RPMI8226 (cell line): ENCODE data around the gene SNAP29.
"Not testable (repeated sequence)": the region's sequence is repeated elsewhere in the genome, so short reads cannot be mapped to it uniquely, and the experiment has no call there.

Experiments
- DNase-seq: peaks from one replicate; pipeline ENCODE4 v3.0.0-alpha.2; 2015

SNAP29 gene

DNA sequence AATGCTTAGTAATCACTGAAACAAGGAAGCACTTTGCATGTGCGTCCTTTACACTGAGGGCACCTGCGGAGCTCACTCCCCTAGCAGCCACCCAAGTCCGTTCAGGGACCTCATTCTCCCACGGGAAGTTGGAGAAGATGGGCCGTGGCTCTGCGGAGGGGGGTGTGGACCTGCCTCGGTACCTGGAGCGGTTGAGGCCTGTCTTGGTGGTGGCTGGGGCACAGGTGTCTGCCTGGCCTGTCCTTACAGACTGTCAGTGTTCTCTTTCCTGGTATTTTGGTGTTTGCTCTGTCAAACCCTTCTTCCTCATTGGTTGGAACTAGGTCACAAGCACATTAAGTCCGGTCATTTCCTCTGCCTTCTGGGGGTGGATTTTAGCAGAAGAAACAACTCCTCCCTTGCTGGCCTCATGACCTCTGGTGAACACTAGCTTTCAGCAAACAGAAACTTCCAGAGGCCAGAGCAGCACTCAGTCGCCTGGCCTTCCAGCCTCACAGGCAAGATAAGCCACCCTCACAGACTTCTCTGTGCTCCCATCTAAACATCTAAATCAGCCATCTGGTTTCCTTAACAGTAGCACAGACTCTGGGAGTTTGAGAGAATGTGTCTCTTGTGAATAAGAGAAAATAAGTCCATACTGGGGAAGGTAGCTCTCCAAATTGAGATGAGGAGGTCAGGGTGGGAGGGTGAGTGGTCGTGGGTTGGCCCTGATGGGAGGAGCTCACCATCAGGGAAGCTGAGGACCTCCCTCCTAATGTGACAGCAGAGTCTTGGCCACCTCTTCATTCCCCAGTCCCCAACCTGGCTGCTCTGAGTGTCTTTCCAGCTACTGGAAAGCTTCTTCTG, 8.6 kb downstream of the SNAP29 start:
- DNase-seq: no peak

DNA sequence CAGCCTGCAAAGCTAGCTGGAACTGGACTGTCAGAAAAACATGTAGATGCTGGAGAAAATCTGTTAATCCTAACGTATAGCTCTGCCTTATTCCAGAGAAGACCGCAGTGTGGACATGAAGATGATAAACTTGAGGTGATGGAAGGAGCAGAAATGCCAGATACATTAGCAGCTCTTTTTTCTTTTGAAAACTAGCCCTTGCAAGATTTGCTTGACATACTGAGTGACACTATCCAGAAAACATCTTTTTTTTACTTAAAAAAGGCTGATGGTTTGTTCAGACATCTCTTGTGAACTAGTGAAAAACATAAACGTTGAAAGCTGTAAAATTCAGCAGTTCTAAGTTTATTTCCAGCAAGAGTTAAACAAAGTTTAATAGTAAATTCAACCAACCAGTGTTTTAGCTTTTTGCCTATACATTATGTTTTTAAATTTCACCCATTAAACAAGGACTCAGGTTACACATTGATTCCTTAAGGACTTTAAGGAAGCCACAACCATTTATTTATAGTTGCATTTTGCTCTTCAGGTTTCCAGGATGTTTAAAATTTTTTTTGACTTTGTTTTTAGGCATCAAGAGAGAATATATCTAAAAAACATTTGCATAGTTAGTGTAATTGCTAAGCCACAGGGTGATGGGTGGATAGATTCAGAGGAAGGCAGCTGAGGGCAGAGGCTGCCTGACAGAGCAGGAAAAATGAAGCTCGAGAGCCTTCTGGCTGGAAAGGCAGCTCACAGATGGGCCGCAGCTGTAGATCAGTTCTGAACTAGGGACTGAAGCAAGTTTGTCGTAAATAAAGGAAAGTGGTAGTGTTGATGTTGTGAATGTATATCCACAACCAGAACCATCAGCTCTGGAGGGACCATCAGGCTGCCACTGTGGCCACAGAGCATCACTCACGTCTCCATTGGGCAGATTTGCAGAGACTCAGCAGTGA, 9.5 kb downstream of the SNAP29 start:
- DNase-seq: no peak

DNA sequence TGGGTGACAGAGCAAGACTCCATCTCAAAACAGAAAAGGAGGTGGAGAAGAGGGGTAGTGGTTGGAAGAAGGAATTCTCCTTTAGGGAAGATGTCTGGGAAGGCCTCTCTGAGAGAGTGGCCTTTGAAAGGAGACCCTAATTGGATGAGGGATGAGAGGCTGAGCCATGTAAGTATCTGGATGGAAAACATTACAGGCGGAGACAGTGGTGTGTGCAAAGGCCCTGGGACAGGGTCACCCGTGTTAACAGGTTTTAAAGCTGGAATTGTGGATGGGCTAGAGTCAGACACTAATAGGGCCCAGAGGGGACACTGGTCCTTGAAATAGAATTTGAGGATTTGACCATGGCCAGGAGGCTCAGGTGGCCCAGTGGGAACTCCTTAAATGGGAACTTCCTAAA, 10.4 kb downstream of the SNAP29 start:
- DNase-seq: no peak

DNA sequence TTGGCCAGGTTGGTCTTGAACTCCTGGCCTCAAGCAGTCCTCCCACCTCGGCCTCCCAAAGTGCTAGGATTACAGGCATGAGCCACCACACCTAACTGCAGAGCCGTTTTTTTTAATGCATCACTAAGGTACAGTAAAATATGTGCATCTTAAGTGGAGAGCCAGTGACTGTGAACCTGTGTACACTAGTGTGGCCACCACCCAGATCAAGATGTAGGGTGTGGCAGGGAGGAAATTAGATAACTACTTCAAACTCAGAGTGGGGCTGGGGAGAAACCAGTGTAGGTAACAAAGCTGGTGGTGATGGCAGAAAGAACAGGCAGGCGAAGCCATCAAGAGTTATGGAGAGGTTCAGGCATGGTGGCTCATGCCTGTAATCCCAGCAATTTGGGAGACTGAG, 14.4 kb downstream of the SNAP29 start:
- no peak for DNase-seq

DNA sequence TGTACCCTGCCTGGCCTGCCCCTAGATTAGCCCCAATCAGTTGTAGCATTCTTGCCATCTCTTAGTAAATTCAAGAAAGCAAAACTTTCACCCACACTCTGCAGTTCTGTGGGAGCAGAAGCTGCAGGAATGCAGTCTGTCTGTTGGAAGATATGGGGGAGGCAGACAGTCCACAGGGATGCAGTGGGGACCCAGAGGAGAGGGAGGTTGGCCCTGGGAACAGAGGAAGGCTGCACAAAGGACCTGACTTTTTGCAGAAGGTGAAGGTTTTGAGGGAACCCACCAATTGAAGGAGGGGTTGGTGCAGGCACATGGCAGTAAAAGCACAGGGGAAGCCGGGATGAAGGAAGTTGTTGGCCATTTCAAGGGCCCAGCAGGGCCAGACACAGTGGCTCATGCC, 16.5 kb downstream of the SNAP29 start:
- DNase-seq: no peak

DNA sequence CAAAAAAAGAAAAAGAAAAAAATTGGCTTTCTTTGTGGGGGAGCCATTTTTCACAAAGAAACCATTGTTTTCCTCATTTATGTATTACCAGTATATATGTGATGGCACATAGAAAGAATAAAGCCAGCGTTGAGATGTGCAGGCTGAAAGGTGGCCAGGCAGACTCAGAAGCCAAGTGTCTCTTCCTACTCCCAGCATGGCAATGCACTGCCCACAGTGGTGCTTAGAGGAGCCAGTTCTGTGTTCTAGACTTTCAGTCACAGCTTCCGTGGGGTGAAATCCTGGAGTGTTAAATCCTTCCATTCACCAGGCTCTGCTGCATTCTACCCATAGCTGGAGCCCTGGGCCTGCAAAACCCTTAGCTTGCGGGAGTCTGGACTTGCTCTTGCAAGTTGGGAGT, 18.9 kb downstream of the SNAP29 start:
- DNase-seq: no peak

DNA sequence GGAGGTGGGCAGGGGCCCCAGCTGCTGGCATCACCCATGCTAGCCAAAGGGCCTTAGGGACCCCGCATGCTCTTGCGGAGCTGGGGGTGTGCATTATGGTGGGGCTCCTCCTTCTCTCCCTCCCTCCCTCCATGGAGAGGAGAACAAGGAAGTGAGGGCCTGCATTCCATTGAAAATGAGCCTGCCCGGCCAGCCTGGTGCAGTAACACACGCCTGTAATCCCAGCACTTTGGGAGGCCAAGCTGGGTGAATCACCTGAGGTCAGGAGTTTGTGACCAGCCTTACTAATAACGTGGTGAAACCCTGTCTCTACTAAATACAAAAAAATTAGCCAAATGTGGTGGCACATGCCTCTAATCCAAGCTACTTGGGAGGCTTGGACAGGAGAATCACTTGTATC, 22.4 kb downstream of the SNAP29 start:
- no peak for DNase-seq

DNA sequence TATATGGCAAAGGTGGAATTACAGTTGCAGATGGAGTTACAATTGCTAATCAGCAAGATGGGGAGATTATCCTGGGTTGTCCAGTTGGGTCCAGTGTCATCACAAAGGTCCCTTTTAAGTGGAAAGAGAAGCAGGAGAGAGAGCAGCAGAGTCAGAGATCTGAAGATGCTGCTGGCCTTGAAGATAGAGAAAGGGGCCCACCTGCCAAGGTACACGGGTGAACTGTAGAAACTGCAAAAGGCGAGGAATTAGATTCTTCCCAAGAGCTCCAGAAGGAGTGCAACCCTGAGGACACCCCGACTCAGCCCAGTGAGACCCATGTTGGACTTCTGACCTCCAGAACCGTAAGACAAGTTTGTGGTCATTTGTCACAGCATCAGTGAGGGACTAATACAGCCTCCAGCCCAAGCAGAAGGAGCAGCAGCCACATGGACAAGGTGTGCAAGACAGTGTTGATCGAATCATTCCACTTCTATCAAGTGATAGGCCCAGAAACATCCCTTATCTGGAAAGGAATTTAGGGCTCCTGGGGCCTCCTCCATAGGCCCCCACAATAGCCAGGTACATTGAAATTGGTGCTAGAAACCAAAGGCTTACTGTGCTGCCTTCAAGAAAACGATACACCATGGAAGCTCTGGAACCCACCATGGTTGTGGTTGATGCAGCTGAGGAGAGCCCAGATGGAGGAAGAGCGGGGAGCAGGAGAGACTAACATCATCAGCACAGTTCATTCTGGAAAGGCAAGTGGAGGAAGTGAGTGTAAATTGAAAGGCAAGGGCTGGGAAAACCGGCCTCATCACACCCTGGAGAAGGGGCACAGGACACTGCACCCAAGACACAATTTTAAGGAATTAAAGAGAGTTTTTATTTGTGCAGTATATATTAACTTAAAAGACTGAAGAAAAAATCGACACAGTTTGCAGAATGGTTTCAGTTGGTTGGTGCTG, 23.3 kb downstream of the SNAP29 start:
- DNase-seq: no peak

DNA sequence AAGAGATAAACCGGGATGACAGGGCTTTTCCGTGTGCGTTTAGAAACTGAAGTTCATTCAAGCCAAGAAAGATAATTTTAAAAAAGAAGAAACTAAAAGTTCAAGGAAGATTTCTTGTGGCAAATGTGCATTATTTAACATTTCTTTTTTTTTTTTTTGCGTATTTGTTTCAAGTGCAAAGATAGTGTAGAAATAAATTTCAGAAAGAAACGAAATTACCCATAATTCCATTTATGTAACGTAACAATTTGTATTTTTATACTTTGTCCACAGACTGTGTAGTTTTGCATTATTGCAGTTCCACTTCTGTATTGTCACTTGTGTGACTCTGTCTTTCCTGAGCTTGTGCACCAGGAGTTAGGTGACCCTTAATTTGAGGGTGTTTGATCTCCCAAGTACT, 24.0 kb downstream of the SNAP29 start:
- no peak for DNase-seq

DNA sequence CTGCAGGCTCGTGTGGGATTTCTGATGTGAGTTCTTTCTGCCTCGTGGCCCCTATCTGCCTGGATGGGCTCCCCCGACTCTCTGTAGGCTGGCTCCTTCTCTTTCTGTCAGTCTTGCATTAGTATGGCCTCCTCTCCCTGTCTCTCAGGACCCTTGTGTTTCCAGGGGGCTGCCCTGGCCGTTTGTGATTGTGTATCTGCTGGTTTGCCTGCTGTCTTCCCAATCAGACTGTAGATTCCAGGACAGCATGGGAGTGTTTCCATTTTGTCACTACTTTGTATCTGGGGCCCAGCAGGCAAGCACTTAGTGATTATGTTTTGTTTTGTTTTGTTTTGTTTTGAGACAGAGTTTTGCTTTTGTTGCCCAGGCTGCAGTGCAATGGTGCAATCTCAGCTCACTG, 25.6 kb downstream of the SNAP29 start:
- DNase-seq: no peak

DNA sequence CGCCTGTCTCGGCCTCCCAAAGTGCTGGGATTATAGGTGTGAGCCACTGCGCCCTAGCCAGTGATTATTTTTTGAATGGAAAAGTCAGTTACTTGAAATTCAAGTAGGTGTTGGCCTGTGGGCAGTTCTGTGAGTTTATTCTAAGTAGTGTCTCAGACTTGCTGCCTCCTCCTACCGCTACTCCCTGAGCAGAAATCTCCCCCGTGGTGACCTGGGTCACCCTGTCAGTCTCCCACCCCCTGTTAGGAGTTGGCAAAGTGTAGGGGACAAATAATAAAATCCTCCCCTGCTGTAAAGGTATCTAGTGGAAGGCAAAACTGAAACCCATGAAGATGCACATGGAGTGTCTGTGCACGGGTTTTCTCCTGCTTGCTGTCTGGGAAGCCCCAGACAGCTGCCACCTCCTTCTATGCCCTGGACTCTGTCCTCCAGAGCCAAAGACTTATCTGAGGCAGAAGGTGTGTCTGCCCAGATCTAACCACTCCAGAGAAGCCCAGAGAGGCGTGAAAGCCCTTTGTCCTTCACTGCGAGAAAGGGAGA, 26.3 kb downstream of the SNAP29 start:
- DNase-seq: no peak

DNA sequence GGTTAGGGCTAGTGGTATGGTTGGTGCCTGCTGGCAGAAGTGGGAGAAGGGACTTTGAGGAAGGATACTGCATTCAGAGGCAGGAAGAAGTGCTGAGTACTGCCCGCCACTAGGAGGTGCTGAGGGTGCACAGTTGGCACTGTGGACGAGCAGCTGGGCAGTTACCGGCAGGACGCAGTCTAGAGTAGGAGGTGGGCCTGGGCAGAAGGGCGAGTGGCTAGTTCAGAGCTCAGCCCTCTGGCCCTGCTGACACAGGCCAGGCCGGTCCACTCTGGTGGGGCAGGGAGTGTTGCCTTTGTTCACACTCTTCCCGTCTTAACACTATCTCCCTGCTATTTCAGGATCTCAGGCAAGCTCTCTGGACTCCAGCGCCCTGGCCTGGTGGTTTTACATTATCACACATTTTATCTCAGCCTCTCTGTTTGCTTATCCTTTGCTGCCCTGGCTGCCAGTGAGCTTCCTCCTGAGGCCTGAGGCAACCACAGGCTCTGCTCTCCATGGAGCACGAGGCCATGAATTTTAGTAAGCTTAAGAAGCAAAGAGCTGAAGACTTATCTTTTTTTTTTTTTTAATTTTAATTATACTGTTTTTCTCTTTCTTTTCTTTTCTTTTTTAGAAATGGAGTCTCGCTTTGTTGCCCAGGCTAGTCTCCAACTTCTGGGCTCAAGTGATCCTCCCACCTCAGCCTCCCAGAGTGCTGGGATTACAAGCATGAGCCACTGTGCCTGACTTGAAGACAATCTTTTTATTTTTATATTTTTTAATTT, 26.9 kb downstream of the SNAP29 start:
- peak; percentile 7 for DNase-seq

DNA sequence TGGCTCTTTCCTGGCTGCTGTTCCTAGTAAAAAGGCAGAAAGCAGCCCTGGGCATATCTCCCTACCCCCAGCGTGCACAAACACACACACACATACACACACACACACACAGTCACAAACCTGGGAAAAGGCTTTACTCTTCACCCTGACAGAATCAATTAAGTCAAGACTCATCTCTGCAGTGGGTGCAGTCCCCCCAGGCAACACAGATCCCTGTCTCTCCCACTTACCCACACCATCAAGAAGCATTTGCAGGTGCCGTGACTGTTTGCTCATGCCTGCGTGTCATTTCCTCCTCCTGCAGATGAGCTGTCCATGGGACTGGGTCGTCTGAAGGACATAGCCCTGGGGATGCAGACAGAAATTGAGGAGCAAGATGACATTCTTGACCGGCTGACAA, 28.6 kb downstream of the SNAP29 start:
- DNase-seq: no peak

DNA sequence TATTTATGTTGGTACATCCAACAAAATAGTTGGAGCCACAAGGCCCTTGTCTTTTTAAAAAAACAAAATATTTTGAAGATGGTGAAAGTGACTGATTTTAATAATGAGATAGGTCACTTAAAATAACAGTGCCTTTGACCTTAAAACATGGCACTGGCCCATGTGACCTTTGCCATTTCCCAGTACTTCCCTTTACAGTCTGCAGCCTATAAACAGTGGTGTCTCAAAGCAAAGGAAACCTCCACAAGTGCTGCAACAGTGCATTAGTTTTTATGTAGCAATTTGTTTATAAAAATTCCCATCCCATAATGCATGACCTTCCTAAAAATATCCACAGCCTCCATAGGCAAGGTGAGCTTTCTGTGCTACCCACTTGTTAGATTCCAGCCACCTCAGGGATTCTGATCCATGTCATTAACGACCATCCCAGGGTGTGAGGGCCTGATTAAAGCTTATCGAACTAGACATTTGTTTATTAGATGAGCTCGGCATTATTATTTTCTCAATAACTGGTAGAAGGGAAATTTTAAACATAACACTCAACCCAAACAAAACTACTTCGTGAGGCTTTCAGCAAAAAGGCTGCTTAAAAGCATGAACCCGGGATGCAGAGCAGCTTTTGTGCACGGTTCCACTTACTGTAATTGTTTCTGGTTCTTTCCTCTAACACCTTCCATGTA, 30.4 kb downstream of the SNAP29 start:
- DNase-seq: no peak

DNA sequence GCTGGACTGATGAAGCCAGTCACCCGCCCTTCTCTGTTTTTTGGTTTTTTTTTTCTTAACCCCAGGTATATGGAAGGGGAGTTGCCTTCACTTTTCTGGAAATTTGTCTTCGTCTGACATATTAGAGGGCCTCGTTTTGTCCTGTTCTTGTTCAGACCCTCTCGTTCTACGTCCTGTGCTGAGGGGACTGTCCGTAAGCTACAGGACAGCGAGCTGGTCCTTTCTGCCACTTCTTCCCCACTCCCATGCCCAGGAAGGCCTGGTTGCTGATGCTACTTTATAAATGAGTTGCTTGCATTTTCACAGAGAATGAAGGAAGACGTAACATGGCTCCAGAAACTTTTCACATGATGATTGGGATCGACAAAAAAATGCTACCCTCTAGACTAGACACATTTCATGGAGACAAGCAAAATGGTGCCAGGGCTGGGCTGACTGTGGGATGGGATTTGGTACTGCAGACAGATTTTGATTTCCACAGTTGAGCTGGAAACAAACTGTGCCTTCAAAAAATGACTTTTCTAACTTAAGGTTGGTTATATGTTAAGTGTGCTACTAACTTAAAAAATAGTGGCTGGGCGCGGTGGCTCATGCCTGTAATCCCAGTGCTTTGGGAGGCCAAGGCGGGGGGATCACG, 31.2 kb downstream of the SNAP29 start:
- DNase-seq: no peak

DNA sequence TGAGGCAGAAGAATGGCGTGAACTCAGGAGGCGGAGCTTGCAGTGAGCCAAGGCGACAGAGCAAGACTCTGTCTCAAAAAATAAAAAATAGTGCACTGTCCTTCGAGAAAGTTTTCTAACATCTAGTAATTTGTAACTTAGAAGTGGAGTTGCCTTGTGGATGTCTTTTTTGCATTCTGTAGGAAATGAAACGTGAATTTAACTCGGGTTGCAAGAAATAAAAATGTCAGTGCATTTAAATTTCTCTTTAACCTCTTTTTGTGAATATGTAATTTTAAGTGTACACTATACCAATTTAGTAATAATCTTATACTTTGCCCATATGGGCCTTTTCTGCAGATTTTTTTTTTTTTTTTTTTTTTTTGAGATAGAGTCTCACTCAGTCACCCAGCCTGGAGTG, 32.2 kb downstream of the SNAP29 start:
- no peak for DNase-seq

DNA sequence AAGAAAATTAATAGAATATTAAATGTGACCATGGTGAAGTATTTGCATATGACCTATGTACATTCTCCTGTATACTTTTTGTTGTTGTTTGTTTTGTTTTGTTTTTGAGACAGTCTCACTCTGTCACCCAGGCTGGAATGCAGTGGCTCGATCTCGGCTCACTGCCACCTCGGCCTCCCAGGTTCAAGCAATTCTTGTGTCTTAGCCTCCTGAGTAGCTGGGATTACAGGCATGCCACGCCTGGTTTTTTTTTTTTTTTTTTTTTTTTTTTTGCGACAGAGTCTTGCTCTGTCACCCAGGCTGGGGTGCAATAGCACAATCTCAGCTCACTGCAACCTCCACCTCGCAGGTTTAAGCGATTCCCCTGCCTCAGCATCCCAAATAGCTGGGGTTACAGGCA, 38.9 kb downstream of the SNAP29 start:
- DNase-seq: not testable (repeated sequence)

DNA sequence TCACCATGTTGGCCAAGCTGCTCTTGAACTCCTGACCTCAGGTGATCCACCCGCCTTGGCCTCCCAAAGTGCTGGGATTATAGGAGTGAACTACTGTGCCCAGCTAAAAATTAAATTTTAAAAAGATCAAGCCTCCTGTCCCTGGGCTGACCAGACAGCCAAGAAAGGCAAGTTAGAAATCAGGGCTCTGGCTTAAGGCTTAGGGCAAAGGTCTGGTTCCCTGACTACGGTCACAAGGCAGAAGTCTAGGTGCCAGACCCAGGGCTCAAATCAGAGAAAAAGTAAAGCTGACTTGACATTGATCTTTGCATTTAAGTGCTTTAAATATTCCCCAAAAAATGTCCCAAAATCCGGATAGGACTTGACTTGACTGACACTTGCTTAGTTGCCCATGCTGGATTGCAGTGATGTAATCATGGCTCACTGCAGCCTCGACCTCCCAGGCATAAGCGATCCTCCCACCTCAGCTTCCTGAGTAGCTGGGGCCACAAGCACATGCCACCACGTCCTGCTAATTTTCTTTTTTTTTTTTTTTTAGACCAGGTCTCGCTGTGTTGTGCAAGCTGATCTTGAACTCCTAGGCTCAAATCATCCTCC, 41.1 kb downstream of the SNAP29 start:
- no peak for DNase-seq

DNA sequence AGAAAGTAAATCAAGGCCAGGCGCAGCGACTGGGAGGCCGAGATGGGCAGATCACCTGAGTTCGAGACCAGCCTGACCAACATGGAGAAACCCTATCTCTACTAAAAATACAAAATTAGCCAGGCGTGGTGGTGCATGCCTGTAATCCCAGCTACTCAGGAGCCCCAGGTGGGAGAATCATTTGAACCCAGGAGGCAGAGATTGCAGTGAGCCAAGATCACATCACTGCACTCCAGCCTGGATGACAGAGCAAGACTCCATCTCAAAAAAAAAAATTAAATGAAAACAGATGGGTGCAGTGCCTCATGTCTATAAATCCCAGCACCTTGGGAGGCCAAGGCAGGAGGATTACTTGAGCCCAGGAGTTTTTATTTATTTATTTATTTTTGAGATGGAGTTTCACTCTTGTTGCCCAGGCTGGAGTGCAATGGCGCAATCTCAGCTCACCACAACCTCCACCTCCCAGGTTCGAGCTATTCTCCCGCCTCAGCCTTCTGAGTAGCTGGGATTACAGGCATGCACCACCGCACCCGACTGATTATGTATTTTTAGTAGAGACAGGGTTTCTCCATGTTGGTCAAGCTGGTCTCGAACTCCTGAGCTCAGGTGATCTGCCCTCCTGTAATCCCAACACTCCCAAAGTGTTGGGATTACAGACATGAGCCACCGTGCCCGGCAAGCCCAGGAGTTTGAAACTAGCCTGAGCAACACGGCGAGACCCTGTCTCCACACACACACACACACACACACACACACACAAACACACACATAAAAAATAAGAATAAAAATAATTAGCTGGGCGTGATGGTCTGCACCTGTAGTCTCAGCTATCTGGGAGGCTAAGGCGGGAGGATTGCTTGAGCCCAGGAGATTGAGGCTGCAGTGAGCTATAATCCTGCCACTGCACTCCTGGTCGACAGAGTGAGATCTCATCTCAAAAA, 42.6 kb downstream of the SNAP29 start:
- DNase-seq: not testable (repeated sequence)
